Adipocyte (in vitro differentiated cells): Measurements from ENCODE around the gene TMEM229B.

Experiments
- DNase-seq: peaks from one replicate; pipeline ENCODE4 v3.0.0-alpha.2; 2015; ENCODE audit warnings: low read depth
- H3K27me3 ChIP-seq: replicated peaks from 2 replicates; pipeline ENCODE4 v1.7.0; 2013; ENCODE audit warnings: mild to moderate bottlenecking, low read length, moderate library complexity; ENCODE audit not compliant: control insufficient read depth, insufficient read depth
- H3K36me3 ChIP-seq: 2 replicates; pipeline ENCODE4 v1.7.0; 2013; ENCODE audit warnings: low read length, mild to moderate bottlenecking, moderate library complexity; ENCODE audit not compliant: control insufficient read depth, insufficient read depth, severe bottlenecking
- H3K4me1 ChIP-seq: 2 replicates; pipeline ENCODE4 v1.7.0; 2013; ENCODE audit warnings: mild to moderate bottlenecking, low read length, moderate library complexity; ENCODE audit not compliant: control insufficient read depth, insufficient read depth
- H3K4me3 ChIP-seq: 2 replicates; pipeline ENCODE4 v1.7.0; 2013; ENCODE audit warnings: mild to moderate bottlenecking, low read length, moderate library complexity
- H3K9ac ChIP-seq: 2 replicates; pipeline ENCODE4 v1.7.0; 2013; ENCODE audit warnings: mild to moderate bottlenecking, low read length, moderate library complexity
- H3K9me3 ChIP-seq: 2 replicates; pipeline ENCODE4 v1.7.0; 2013; ENCODE audit warnings: mild to moderate bottlenecking, low read length, moderate library complexity; ENCODE audit not compliant: control insufficient read depth

The TMEM229B gene

GRCh38 chr14:67497216-67497615, 8.7 kb upstream of the TMEM229B start:
- no peak overlapping the region for H3K9ac ChIP-seq
- H3K4me1 ChIP-seq: no peaks in the 10 kb centered on the region
- H3K36me3 ChIP-seq: no peaks in the 10 kb centered on the region
- peaks cover 18% of the 10 kb centered on the region for H3K9me3 ChIP-seq
- DNase-seq: no peak
- peaks cover 6% of the 10 kb centered on the region for H3K27me3 ChIP-seq
- no peak overlapping the region for H3K4me3 ChIP-seq

- no peaks in the 10 kb centered on the region for H3K4me1 ChIP-seq
- no peak for DNase-seq
- H3K4me3 ChIP-seq: no peak overlapping the region
Measured at GRCh38 chr14:67495827-67496226, 7.3 kb upstream of the TMEM229B start.

GRCh38 chr14:67493092-67493717, 4.7 kb upstream of the TMEM229B start:
- peaks cover 18% of the 10 kb centered on the region for H3K9me3 ChIP-seq

More at GRCh38 chr14:67495827-67496226, 7.3 kb upstream of the TMEM229B start:
- Histone ChIP-seq H3K27me3 (peaks cover 10% of the 10 kb centered on the region), H3K9ac (no peak overlapping the region), H3K9me3 (peaks cover 18% of the 10 kb centered on the region), H3K36me3 (no peaks in the 10 kb centered on the region)

GRCh38 chr14:67492538-67492937, 4.0 kb upstream of the TMEM229B start:
- Histone ChIP-seq H3K27me3 (peaks cover 10% of the 10 kb centered on the region), H3K4me3 (no peak overlapping the region), H3K9ac (no peak overlapping the region), H3K9me3 (peaks cover 18% of the 10 kb centered on the region), H3K4me1 (no peaks in the 10 kb centered on the region), H3K36me3 (no peaks in the 10 kb centered on the region)
- no peak for DNase-seq

More at GRCh38 chr14:67493092-67493717, 4.7 kb upstream of the TMEM229B start:
- H3K27me3 ChIP-seq: peaks cover 10% of the 10 kb centered on the region
- no peak for DNase-seq
- no peaks in the 10 kb centered on the region for H3K36me3 ChIP-seq
- H3K9ac ChIP-seq: no peak overlapping the region
- H3K4me3 ChIP-seq: no peak overlapping the region
- no peaks in the 10 kb centered on the region for H3K4me1 ChIP-seq

- H3K36me3 ChIP-seq: no peaks in the 10 kb centered on the region
- peaks cover 18% of the 10 kb centered on the region for H3K9me3 ChIP-seq
- H3K4me3 ChIP-seq: no peak overlapping the region
- DNase-seq: no peak
- H3K27me3 ChIP-seq: peaks cover 10% of the 10 kb centered on the region
- H3K9ac ChIP-seq: no peak overlapping the region
- H3K4me1 ChIP-seq: no peaks in the 10 kb centered on the region
Measured at GRCh38 chr14:67491741-67492507, 3.4 kb upstream of the TMEM229B start.

- Histone ChIP-seq H3K9me3 (peaks cover 18% of the 10 kb centered on the region), H3K27me3 (peaks cover 10% of the 10 kb centered on the region), H3K9ac (no peak overlapping the region), H3K4me3 (no peak overlapping the region), H3K4me1 (no peaks in the 10 kb centered on the region), H3K36me3 (no peaks in the 10 kb centered on the region)
- no peak for DNase-seq
Measured at GRCh38 chr14:67491285-67491684, 2.8 kb upstream of the TMEM229B start.

- H3K4me1 ChIP-seq: no peaks in the 10 kb centered on the region
- DNase-seq: no peak
- no peak overlapping the region for H3K4me3 ChIP-seq
- H3K36me3 ChIP-seq: no peaks in the 10 kb centered on the region
- peaks cover 18% of the 10 kb centered on the region for H3K9me3 ChIP-seq
- H3K27me3 ChIP-seq: peaks cover 10% of the 10 kb centered on the region
- no peak overlapping the region for H3K9ac ChIP-seq
Measured at GRCh38 chr14:67490196-67490595, 1.7 kb upstream of the TMEM229B start.

- Histone ChIP-seq H3K9ac (no peak overlapping the region), H3K27me3 (peaks cover 5% of the 10 kb centered on the region), H3K9me3 (peaks cover under 1% of the 10 kb centered on the region), H3K36me3 (no peaks in the 10 kb centered on the region), H3K4me1 (no peaks in the 10 kb centered on the region), H3K4me3 (no peak overlapping the region)
- no peak for DNase-seq
Measured at GRCh38 chr14:67487332-67487731, 1.2 kb downstream of the TMEM229B start.

- Histone ChIP-seq H3K9ac (no peak overlapping the region), H3K4me3 (no peak overlapping the region), H3K27me3 (peaks cover under 1% of the 10 kb centered on the region), H3K9me3 (no peaks in the 10 kb centered on the region), H3K36me3 (no peaks in the 10 kb centered on the region), H3K4me1 (no peaks in the 10 kb centered on the region)
- no peak for DNase-seq
Measured at GRCh38 chr14:67486890-67487289, 1.6 kb downstream of the TMEM229B start.

GRCh38 chr14:67485501-67486095, 2.9 kb downstream of the TMEM229B start:
- no peaks in the 10 kb centered on the region for H3K36me3 ChIP-seq
- H3K9me3 ChIP-seq: no peaks in the 10 kb centered on the region
- no peak for DNase-seq
- H3K9ac ChIP-seq: no peak overlapping the region
- peaks cover 10% of the 10 kb centered on the region for H3K27me3 ChIP-seq
- H3K4me3 ChIP-seq: no peak overlapping the region
- H3K4me1 ChIP-seq: no peaks in the 10 kb centered on the region

- H3K36me3 ChIP-seq: no peaks in the 10 kb centered on the region
- DNase-seq: no peak
- no peaks in the 10 kb centered on the region for H3K9me3 ChIP-seq
Measured at GRCh38 chr14:67483579-67484285, 4.8 kb downstream of the TMEM229B start.

More at GRCh38 chr14:67483579-67484285, 4.8 kb downstream of the TMEM229B start:
- Histone ChIP-seq H3K4me1 (no peaks in the 10 kb centered on the region), H3K27me3 (peaks cover 20% of the 10 kb centered on the region), H3K4me3 (no peak overlapping the region), H3K9ac (no peak overlapping the region)
